GM12874 (cell line): Measurements from ENCODE around the gene LHX2.

Source experiments
- CTCF ChIP-seq: IDR thresholded peaks from 2 replicates; pipeline ENCODE4 v1.5.1; 2011; ENCODE audit warnings: low read depth, mild to moderate bottlenecking, control low read depth, low read length, moderate library complexity; ENCODE audit not compliant: insufficient read depth

The LHX2 gene

GRCh38 chr9:123996731-123997421 lies 14.7 kb upstream of the LHX2 start:
- TF ChIP-seq CTCF, result 0 out of 2 replicates have a peak, but pooled peaks have one; percentile 11

GRCh38 chr9:123997665-123998277 lies 13.8 kb upstream of the LHX2 start:
- no peak for TF ChIP-seq CTCF

- TF ChIP-seq CTCF, result no peak
Observed at GRCh38 chr9:123998278-123998925, 13.2 kb upstream of the LHX2 start.

GRCh38 chr9:123998970-123999621 lies 12.5 kb upstream of the LHX2 start:
- no peak for TF ChIP-seq CTCF

- TF ChIP-seq CTCF, result 0 out of 2 replicates have a peak, but pooled peaks have one; percentile 2
Observed at GRCh38 chr9:123999661-124000060, 11.9 kb upstream of the LHX2 start.

GRCh38 chr9:124000161-124000783 lies 11.3 kb upstream of the LHX2 start:
- no peak for TF ChIP-seq CTCF
